Activated CD8-positive, alpha-beta memory T cell treated with anti-CD3 and anti-CD28 coated beads, Interleukin-2, amount 50 U/mL, for 1 hour (primary cell): ENCODE results near the gene NHS.

Experiments
- DNase-seq: peaks from one replicate; pipeline ENCODE4 v3.0.0-alpha.2; 2020; ENCODE audit errors: extremely low read depth

Gene NHS

GRCh38 chrX:17588303-17588702, 213.3 kb downstream of the NHS start:
- no peak for DNase-seq

GRCh38 chrX:17590892-17591740, 216.1 kb downstream of the NHS start:
- no peak for DNase-seq

GRCh38 chrX:17591741-17592110, 216.7 kb downstream of the NHS start:
- no peak for DNase-seq

GRCh38 chrX:17592117-17592516, 217.1 kb downstream of the NHS start:
- no peak for DNase-seq

- DNase-seq: no peak
These were observed 219.7 kb downstream of the NHS start for GRCh38 chrX:17594693-17595092.

- no peak for DNase-seq
These were observed 220.5 kb downstream of the NHS start for GRCh38 chrX:17595456-17596035.

GRCh38 chrX:17596061-17596460, 221.1 kb downstream of the NHS start:
- no peak for DNase-seq

- no peak for DNase-seq
These were observed 221.7 kb downstream of the NHS start for GRCh38 chrX:17596546-17597205.

GRCh38 chrX:17597327-17597726, 222.3 kb downstream of the NHS start:
- no peak for DNase-seq

- no peak for DNase-seq
These were observed 222.9 kb downstream of the NHS start for GRCh38 chrX:17597836-17598439.

GRCh38 chrX:17601441-17602200, 226.6 kb downstream of the NHS start:
- DNase-seq: no peak

- DNase-seq: no peak
These were observed 227.2 kb downstream of the NHS start for GRCh38 chrX:17602245-17602644.

GRCh38 chrX:17603196-17603595, 228.2 kb downstream of the NHS start:
- DNase-seq: no peak

GRCh38 chrX:17605676-17606075, 230.7 kb downstream of the NHS start:
- DNase-seq: no peak

- DNase-seq: no peak
These were observed 231.2 kb downstream of the NHS start for GRCh38 chrX:17606231-17606630.

GRCh38 chrX:17608888-17609287, 233.9 kb downstream of the NHS start:
- DNase-seq: no peak

GRCh38 chrX:17610788-17611187, 235.8 kb downstream of the NHS start:
- DNase-seq: no peak

- no peak for DNase-seq
These were observed 239.1 kb downstream of the NHS start for GRCh38 chrX:17613979-17614588.

GRCh38 chrX:17616936-17617335, 241.9 kb downstream of the NHS start:
- no peak for DNase-seq

GRCh38 chrX:17617806-17618205, 242.8 kb downstream of the NHS start:
- DNase-seq: no peak

- DNase-seq: no peak
These were observed 246.7 kb downstream of the NHS start for GRCh38 chrX:17621566-17622270.
